ENCODE data around the gene COL4A2.

DNA sequence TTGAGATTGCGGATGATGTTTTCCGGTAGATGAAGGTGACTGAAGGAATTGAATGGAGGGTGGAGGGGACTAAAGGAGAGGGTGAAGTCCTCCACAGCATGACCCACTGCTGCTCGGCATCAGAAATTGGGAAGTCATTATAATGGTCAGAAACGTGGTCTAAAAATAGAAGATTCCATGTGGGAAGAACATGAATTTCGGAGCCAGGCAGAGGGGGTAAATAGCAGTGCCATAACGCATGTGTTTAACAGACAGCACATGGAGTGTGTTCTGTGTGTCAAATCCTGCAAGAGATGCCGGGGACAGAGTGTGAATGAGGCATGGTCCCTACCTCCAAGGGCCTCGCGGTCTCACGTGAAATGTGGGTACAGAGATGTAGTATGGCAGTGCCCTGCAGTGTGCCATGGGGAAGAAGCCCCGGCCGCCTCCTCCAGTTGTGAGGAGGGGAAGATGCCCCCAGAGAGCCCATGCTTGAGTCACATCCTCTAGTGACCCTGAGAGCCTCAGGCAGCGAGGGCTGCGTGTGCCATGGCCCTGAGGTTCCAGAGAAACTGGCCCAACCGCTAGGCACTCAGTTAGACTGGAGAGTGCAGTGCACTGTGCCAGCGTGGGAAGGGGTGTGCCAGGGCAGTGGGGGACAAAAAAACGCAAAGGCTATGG is 106.1 kb downstream of the COL4A2 start:
- TF ChIP-seq, protein P1, sequence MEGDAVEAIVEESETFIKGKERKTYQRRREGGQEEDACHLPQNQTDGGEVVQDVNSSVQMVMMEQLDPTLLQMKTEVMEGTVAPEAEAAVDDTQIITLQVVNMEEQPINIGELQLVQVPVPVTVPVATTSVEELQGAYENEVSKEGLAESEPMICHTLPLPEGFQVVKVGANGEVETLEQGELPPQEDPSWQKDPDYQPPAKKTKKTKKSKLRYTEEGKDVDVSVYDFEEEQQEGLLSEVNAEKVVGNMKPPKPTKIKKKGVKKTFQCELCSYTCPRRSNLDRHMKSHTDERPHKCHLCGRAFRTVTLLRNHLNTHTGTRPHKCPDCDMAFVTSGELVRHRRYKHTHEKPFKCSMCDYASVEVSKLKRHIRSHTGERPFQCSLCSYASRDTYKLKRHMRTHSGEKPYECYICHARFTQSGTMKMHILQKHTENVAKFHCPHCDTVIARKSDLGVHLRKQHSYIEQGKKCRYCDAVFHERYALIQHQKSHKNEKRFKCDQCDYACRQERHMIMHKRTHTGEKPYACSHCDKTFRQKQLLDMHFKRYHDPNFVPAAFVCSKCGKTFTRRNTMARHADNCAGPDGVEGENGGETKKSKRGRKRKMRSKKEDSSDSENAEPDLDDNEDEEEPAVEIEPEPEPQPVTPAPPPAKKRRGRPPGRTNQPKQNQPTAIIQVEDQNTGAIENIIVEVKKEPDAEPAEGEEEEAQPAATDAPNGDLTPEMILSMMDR (IDR thresholded peaks at IDR 0.05) = no peak
- no peak for TF ChIP-seq POLR2A (IDR thresholded peaks at IDR 0.05; ENCODE audit: low read length)
